Jurkat, Clone E6-1 (cell line): ENCODE measurements around the gene BBOX1.
"Not testable (repeated sequence)": the region's sequence is repeated elsewhere in the genome, so short reads cannot be mapped to it uniquely, and the experiment has no call there.

Experiments used
- DNase-seq: peaks from one replicate; pipeline ENCODE4 v3.0.0-alpha.2; 2011; ENCODE audit warnings: low read depth, low spot score
- H3K4me3 ChIP-seq: 2 replicates; pipeline ENCODE4 v1.5.1; 2011; ENCODE audit warnings: mild to moderate bottlenecking, low read length, control low read depth, moderate library complexity

Gene BBOX1

GRCh38 chr11:27115051-27115650 lies 74.5 kb downstream of the BBOX1 start:
- DNase-seq: no peak
- H3K4me3 ChIP-seq: no peak overlapping the region

GRCh38 chr11:27116684-27117083 lies 76.1 kb downstream of the BBOX1 start:
- DNase-seq: no peak
- H3K4me3 ChIP-seq: no peak overlapping the region

- H3K4me3 ChIP-seq: no peak overlapping the region
- no peak for DNase-seq
Observed at GRCh38 chr11:27118371-27118770, 77.8 kb downstream of the BBOX1 start.

GRCh38 chr11:27118949-27119348 lies 78.3 kb downstream of the BBOX1 start:
- no peak for DNase-seq
- no peak overlapping the region for H3K4me3 ChIP-seq

GRCh38 chr11:27119396-27119795 lies 78.8 kb downstream of the BBOX1 start:
- DNase-seq: no peak
- no peak overlapping the region for H3K4me3 ChIP-seq

GRCh38 chr11:27120211-27120610 lies 79.6 kb downstream of the BBOX1 start:
- DNase-seq: no peak

GRCh38 chr11:27122001-27122400 lies 81.4 kb downstream of the BBOX1 start:
- DNase-seq: no peak
- H3K4me3 ChIP-seq: no peak overlapping the region

More at GRCh38 chr11:27120211-27120610, 79.6 kb downstream of the BBOX1 start:
- H3K4me3 ChIP-seq: no peak overlapping the region

GRCh38 chr11:27124514-27125264 lies 84.1 kb downstream of the BBOX1 start:
- no peak for DNase-seq
- H3K4me3 ChIP-seq: no peak overlapping the region

- DNase-seq: no peak
- H3K4me3 ChIP-seq: no peak overlapping the region
Observed at GRCh38 chr11:27129686-27130085, 89.1 kb downstream of the BBOX1 start.

- H3K4me3 ChIP-seq: no peak overlapping the region
- DNase-seq: no peak
Observed at GRCh38 chr11:27130806-27131205, 90.2 kb downstream of the BBOX1 start.

- not testable (repeated sequence) for DNase-seq, H3K4me3 ChIP-seq
Observed at GRCh38 chr11:27135924-27136329, 95.3 kb downstream of the BBOX1 start.

GRCh38 chr11:27138716-27139115 lies 98.1 kb downstream of the BBOX1 start:
- H3K4me3 ChIP-seq: no peak overlapping the region
- DNase-seq: no peak

GRCh38 chr11:27139742-27140367 lies 99.2 kb downstream of the BBOX1 start:
- no peak for DNase-seq
- no peak overlapping the region for H3K4me3 ChIP-seq

GRCh38 chr11:27141576-27141975 lies 101.0 kb downstream of the BBOX1 start:
- H3K4me3 ChIP-seq: no peak overlapping the region
- no peak for DNase-seq

- DNase-seq: no peak
- H3K4me3 ChIP-seq: no peak overlapping the region
Observed at GRCh38 chr11:27147916-27148315, 107.3 kb downstream of the BBOX1 start.

GRCh38 chr11:27148506-27148905 lies 107.9 kb downstream of the BBOX1 start:
- DNase-seq: no peak

GRCh38 chr11:27150098-27150497 lies 109.5 kb downstream of the BBOX1 start:
- H3K4me3 ChIP-seq: no peak overlapping the region
- no peak for DNase-seq

More at GRCh38 chr11:27148506-27148905, 107.9 kb downstream of the BBOX1 start:
- H3K4me3 ChIP-seq: no peak overlapping the region

- H3K4me3 ChIP-seq: no peak overlapping the region
- DNase-seq: no peak
Observed at GRCh38 chr11:27153136-27153535, 112.5 kb downstream of the BBOX1 start.

- peak; percentile 42 for DNase-seq
Observed at GRCh38 chr11:27158456-27159334, 118.1 kb downstream of the BBOX1 start.

GRCh38 chr11:27159335-27159679 lies 118.7 kb downstream of the BBOX1 start:
- no peak for DNase-seq
- no peak overlapping the region for H3K4me3 ChIP-seq

More at GRCh38 chr11:27158456-27159334, 118.1 kb downstream of the BBOX1 start:
- H3K4me3 ChIP-seq: no peak overlapping the region
